HFF-Myc (cell line): Measurements from ENCODE around the gene GRIFIN.
"Not testable (repeated sequence)": the region's sequence is repeated elsewhere in the genome, so short reads cannot be mapped to it uniquely, and the experiment has no call there.

ENCODE experiments used
- DNase-seq: peaks from one replicate; pipeline ENCODE4 v3.0.0-alpha.2; 2011; ENCODE audit warnings: low read depth; ENCODE audit errors: extremely low read depth
- H3K4me3 ChIP-seq: replicated peaks from 2 replicates; pipeline ENCODE4 v1.5.1; 2011; ENCODE audit warnings: low read depth, mild to moderate bottlenecking, control low read depth, low read length
- TF ChIP-seq, protein P1 (sequence below): IDR thresholded peaks from 2 replicates; pipeline ENCODE4 v1.5.1; 2012; ENCODE audit warnings: mild to moderate bottlenecking, low read depth, low read length, control low read depth; ENCODE audit errors: missing control alignments

The GRIFIN gene

GRCh38 chr7:2474224-2474623, 2.0 kb downstream of the GRIFIN start:
- TF ChIP-seq, protein P1, sequence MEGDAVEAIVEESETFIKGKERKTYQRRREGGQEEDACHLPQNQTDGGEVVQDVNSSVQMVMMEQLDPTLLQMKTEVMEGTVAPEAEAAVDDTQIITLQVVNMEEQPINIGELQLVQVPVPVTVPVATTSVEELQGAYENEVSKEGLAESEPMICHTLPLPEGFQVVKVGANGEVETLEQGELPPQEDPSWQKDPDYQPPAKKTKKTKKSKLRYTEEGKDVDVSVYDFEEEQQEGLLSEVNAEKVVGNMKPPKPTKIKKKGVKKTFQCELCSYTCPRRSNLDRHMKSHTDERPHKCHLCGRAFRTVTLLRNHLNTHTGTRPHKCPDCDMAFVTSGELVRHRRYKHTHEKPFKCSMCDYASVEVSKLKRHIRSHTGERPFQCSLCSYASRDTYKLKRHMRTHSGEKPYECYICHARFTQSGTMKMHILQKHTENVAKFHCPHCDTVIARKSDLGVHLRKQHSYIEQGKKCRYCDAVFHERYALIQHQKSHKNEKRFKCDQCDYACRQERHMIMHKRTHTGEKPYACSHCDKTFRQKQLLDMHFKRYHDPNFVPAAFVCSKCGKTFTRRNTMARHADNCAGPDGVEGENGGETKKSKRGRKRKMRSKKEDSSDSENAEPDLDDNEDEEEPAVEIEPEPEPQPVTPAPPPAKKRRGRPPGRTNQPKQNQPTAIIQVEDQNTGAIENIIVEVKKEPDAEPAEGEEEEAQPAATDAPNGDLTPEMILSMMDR: no peak
- no peak overlapping the region for H3K4me3 ChIP-seq
- no peak for DNase-seq

DNA sequence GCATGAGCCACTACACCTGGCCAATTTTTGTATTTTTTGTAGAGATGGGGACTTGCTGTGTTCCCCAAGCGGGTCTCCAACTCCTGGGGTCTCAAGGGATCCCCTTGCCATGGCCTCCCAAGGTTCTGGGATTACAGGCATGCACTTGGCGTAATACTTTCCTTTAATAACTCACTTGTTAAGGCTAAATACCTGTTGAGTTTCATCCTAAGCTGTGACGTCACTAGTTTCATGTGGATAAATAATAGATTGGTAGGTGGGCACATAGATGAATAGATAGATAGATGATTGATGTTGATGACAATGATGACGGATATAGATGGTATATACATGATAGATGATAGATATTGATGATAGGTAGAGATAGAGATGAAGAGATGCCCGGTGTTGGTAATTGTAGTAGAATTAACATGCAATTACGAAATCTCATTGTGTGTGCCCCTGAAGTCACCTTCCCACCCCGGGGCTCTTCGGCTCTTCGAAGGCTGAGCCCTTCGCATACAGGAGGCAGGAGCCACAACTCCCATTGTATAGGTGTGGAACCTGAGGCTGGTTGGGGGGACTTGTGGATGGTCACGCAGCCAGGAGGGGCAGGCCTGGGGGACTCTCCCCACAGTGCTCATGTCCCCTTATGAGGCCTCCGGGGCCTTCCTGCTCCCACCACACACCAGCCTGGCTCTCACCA, 2.6 kb downstream of the GRIFIN start:
- H3K4me3 ChIP-seq: no peak overlapping the region
- no peak for DNase-seq
- TF ChIP-seq, protein P1: no peak

- TF ChIP-seq, protein P1: no peak
- H3K4me3 ChIP-seq: no peak overlapping the region
- DNase-seq: no peak
Measured at GRCh38 chr7:2472739-2473138, 3.5 kb downstream of the GRIFIN start.

GRCh38 chr7:2471396-2471795, 4.8 kb downstream of the GRIFIN start:
- no peak for DNase-seq

GRCh38 chr7:2471022-2471329, 5.2 kb downstream of the GRIFIN start:
- DNase-seq: no peak

More at GRCh38 chr7:2471396-2471795, 4.8 kb downstream of the GRIFIN start:
- no peak overlapping the region for H3K4me3 ChIP-seq
- TF ChIP-seq, protein P1: no peak

GRCh38 chr7:2470204-2471021, 5.8 kb downstream of the GRIFIN start:
- no peak overlapping the region for H3K4me3 ChIP-seq
- TF ChIP-seq, protein P1: no peak
- DNase-seq: no peak

More at GRCh38 chr7:2471022-2471329, 5.2 kb downstream of the GRIFIN start:
- TF ChIP-seq, protein P1: no peak
- H3K4me3 ChIP-seq: no peak overlapping the region

- not testable (repeated sequence) for H3K4me3 ChIP-seq, DNase-seq
Measured at GRCh38 chr7:2469460-2470203, 6.6 kb downstream of the GRIFIN start.
